ENCODE data around the gene CDC7.

CDC7 gene

DNA sequence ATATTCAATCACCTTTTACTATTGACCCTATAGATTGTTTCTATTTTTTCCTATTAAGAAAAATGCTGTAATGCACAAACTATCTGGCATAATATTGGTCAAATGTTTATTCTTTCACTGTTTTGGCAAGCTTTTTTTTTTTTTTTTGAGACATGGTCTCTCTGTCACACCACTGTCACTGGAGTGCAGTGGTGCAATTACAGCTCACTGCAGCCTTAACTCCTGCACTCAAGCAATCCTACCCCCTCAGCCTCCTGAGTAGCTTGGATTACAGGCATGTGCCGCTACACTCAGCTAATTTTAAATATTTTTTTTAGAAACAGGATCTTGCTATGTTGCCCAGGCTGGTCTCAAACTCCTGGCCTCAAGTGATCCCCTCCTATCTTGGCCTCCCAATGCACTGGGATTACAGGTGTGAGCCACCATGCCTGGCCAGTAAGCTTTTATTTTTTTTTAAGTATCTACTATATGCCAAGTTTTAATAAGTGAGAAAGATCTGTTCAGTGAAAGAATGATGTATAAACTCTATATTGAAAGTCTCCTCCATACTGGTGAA lies 3.4 kb downstream of the CDC7 start:
- Histone ChIP-seq H3K36me3 (no peaks in the 10 kb centered on the region), H3K4me1 (ENCODE audit: control insufficient read depth in 1 of 2, insufficient read depth in 1 of 2, low read depth in 1 of 2, low read length in 1 of 2) (peaks cover 26 to 35% of the 10 kb centered on the region in 2 experiments), H3K27ac (no peak overlapping the region), H3K4me3 (ENCODE audit: low read depth in 1 of 2, low read length in 1 of 2) (no peak overlapping the region), H3K9me3 (no peaks in the 10 kb centered on the region), H3K27me3 (no peaks in the 10 kb centered on the region)
- TF ChIP-seq CTCF (IDR thresholded peaks at IDR 0.05): no peak

DNA sequence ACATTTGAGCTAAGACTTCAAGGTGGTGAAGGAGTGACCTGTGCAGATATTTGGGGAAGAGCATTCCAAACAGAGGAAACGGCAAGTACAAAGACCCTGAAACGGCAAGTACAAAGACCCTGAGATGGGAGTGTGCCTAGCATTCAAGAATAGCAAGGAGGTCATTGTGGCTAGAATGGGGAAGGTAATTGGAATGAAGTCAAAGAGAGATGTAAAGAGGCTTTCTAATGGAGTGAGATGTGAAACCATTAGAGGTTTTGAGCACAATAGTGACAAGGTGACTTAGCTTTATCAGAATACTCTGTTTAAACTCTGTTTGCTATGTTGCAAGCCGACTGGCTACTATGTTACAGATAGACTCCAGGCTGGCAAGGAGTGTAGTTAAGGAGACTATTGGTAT lies 4.4 kb downstream of the CDC7 start:
- no peaks in the 10 kb centered on the region for H3K9me3 ChIP-seq
- no peaks in the 10 kb centered on the region for H3K27me3 ChIP-seq
- peaks cover 24 to 33% of the 10 kb centered on the region in 2 experiments for H3K4me1 ChIP-seq (ENCODE audit: control insufficient read depth in 1 of 2, insufficient read depth in 1 of 2, low read depth in 1 of 2, low read length in 1 of 2)
- no peak overlapping the region for H3K4me3 ChIP-seq (ENCODE audit: low read depth in 1 of 2, low read length in 1 of 2)
- H3K36me3 ChIP-seq: no peaks in the 10 kb centered on the region
- no peak overlapping the region for H3K27ac ChIP-seq
- no peak for TF ChIP-seq CTCF (IDR thresholded peaks at IDR 0.05)

GRCh38 chr1:91506071-91506470 lies 5.4 kb downstream of the CDC7 start:
- TF ChIP-seq CTCF (IDR thresholded peaks at IDR 0.05): no peak
- Histone ChIP-seq H3K36me3 (no peaks in the 10 kb centered on the region), H3K27me3 (no peaks in the 10 kb centered on the region), H3K4me3 (ENCODE audit: low read depth in 1 of 2, low read length in 1 of 2) (no peak overlapping the region), H3K4me1 (ENCODE audit: control insufficient read depth in 1 of 2, insufficient read depth in 1 of 2, low read depth in 1 of 2, low read length in 1 of 2) (peaks cover 16 to 23% of the 10 kb centered on the region in 2 experiments), H3K9me3 (no peaks in the 10 kb centered on the region), H3K27ac (no peak overlapping the region)

DNA sequence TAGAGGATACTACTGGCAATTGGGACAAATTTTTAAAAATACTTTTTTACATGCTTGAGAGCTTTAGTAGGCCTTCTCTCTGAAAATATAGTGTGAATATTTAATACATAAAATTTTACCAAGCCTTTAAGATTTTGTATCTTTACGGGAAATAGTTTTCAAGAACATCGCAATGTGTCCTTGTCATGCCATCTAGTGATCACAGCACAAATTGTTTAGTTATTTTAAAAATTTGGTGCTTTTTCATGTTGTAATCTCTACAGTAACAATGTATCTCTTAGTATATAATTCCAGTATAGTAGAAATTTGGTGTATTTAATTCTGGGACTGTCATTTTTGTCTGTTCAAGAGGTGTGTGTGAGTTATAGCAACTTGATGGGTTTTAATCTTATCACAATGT lies 6.7 kb downstream of the CDC7 start:
- no peaks in the 10 kb centered on the region for H3K9me3 ChIP-seq
- H3K4me1 ChIP-seq (ENCODE audit: control insufficient read depth in 1 of 2, insufficient read depth in 1 of 2, low read depth in 1 of 2, low read length in 1 of 2): peaks cover 6 to 11% of the 10 kb centered on the region in 2 experiments
- no peaks in the 10 kb centered on the region for H3K36me3 ChIP-seq
- no peak overlapping the region for H3K4me3 ChIP-seq (ENCODE audit: low read depth in 1 of 2, low read length in 1 of 2)
- no peaks in the 10 kb centered on the region for H3K27me3 ChIP-seq
- H3K27ac ChIP-seq: no peak overlapping the region
- TF ChIP-seq CTCF (IDR thresholded peaks at IDR 0.05): no peak

- H3K27ac ChIP-seq: no peak overlapping the region
- no peak overlapping the region for H3K4me3 ChIP-seq (ENCODE audit: low read depth in 1 of 2, low read length in 1 of 2)
- no peak for TF ChIP-seq CTCF (IDR thresholded peaks at IDR 0.05)
- no peaks in the 10 kb centered on the region for H3K36me3 ChIP-seq
- H3K27me3 ChIP-seq: no peaks in the 10 kb centered on the region
- peaks cover 0 to under 1% of the 10 kb centered on the region in 2 experiments for H3K4me1 ChIP-seq (ENCODE audit: control insufficient read depth in 1 of 2, insufficient read depth in 1 of 2, low read depth in 1 of 2, low read length in 1 of 2)
- H3K9me3 ChIP-seq: no peaks in the 10 kb centered on the region
Observed at GRCh38 chr1:91510754-91511153, 10.1 kb downstream of the CDC7 start.

GRCh38 chr1:91511386-91511785 lies 10.7 kb downstream of the CDC7 start:
- H3K27ac ChIP-seq: no peak overlapping the region
- H3K4me3 ChIP-seq (ENCODE audit: low read depth in 1 of 2, low read length in 1 of 2): no peak overlapping the region
- no peaks in the 10 kb centered on the region for H3K9me3 ChIP-seq
- H3K36me3 ChIP-seq: no peaks in the 10 kb centered on the region
- H3K27me3 ChIP-seq: no peaks in the 10 kb centered on the region
- no peaks in the 10 kb centered on the region for H3K4me1 ChIP-seq (ENCODE audit: control insufficient read depth in 1 of 2, insufficient read depth in 1 of 2, low read depth in 1 of 2, low read length in 1 of 2)
- no peak for TF ChIP-seq CTCF (IDR thresholded peaks at IDR 0.05)

All from neutrophil (primary cell).